Endothelial cell of umbilical vein (primary cell): ENCODE measurements around the gene GOLGA6A.

Experiments
- CTCF ChIP-seq, 2 donors: IDR thresholded peaks; 1 replicate in 1 of 2; 2 replicates in 1 of 2; pipeline ENCODE4 v1.5.1; 2011; ENCODE audit warnings: low read length in 2 of 2, mild to moderate bottlenecking in 2 of 2, moderate library complexity in 2 of 2, control low read depth in 1 of 2, inconsistent platforms in 1 of 2, low read depth in 1 of 2; ENCODE audit not compliant: insufficient read depth in 1 of 2; ENCODE audit errors: extremely low read depth in 1 of 2
- EZH2 ChIP-seq: IDR thresholded peaks from 2 replicates; pipeline ENCODE4 v1.6.1; 2012; ENCODE audit warnings: borderline replicate concordance, low read depth, mild to moderate bottlenecking, moderate library complexity, low read length, inconsistent platforms; ENCODE audit not compliant: severe bottlenecking
- FOS ChIP-seq: IDR thresholded peaks from 2 replicates; pipeline ENCODE4 v1.6.1; 2011; ENCODE audit warnings: mild to moderate bottlenecking, low read length, moderate library complexity, borderline replicate concordance; ENCODE audit not compliant: insufficient read depth
- JUN ChIP-seq: IDR thresholded peaks from 2 replicates; pipeline ENCODE4 v1.6.1; 2011; ENCODE audit warnings: borderline replicate concordance, low read depth; ENCODE audit not compliant: insufficient read length, insufficient read depth
- MYC ChIP-seq: IDR thresholded peaks from one replicate; pipeline ENCODE4 v1.6.1; 2011; ENCODE audit warnings: mild to moderate bottlenecking, low read depth, low read length
- POLR2A ChIP-seq: IDR thresholded peaks from 2 replicates; pipeline ENCODE4 v1.6.1; 2012; ENCODE audit warnings: low read depth, mild to moderate bottlenecking, control low read depth, low read length
- POLR2AphosphoS5 ChIP-seq: IDR thresholded peaks from 2 replicates; pipeline ENCODE4 v1.6.1; 2012; ENCODE audit warnings: low read depth, mild to moderate bottlenecking, control low read depth, low read length, moderate library complexity; ENCODE audit not compliant: insufficient read depth

GRCh38 chr15:74109713-74110112, 27.4 kb upstream of the GOLGA6A start:
- TF ChIP-seq CTCF (IDR thresholded peaks at IDR 0.05; ENCODE audit: extremely low read depth in 1 of 2, insufficient read depth in 1 of 2, low read depth in 1 of 2, low read length in 2 of 2) = no peak
- no peak for TF ChIP-seq POLR2A
- TF ChIP-seq EZH2 = no peak
- TF ChIP-seq FOS = no peak
- no peak for TF ChIP-seq POLR2AphosphoS5
- TF ChIP-seq MYC = no peak
- TF ChIP-seq JUN = no peak
